ENCODE measurements around the gene CCL13. TPM values are rescaled to one million over a fixed set of nuclear protein-coding genes. Genes with fewer than 3 reads are reported as not detected.

The CCL13 gene
- polyA plus RNA-seq, 1 donor from 2014 or later, result not detected

- no peaks in the 10 kb centered on the region for H3K79me2 ChIP-seq (replicated peaks; ENCODE audit: insufficient read depth, low read length)
- no peaks in the 10 kb centered on the region for H3K27me3 ChIP-seq (ENCODE audit: insufficient read depth, low read depth, low read length)
- H3K4me3 ChIP-seq (ENCODE audit: low read length), result no peak overlapping the region
- no peaks in the 10 kb centered on the region for H4K20me1 ChIP-seq (ENCODE audit: insufficient read depth)
- no peaks in the 10 kb centered on the region for H3F3A ChIP-seq (ENCODE audit: insufficient read depth, low read length, poor library complexity, severe bottlenecking)
- H3K9me3 ChIP-seq (ENCODE audit: low read length), result no peaks in the 10 kb centered on the region
- no peaks in the 10 kb centered on the region for H3K36me3 ChIP-seq (ENCODE audit: insufficient read depth, low read length)
- H2AFZ ChIP-seq (ENCODE audit: low read depth, low read length), result no peak overlapping the region
- TF ChIP-seq EZH2 (IDR thresholded peaks at IDR 0.05; ENCODE audit: borderline replicate concordance, insufficient read depth, low read length, poor library complexity, severe bottlenecking), result no peak
- no peak for TF ChIP-seq SMC3 (conservative IDR thresholded peaks at IDR 0.05; ENCODE audit: poor library complexity)
- TF ChIP-seq POLR2AphosphoS5 (IDR thresholded peaks at IDR 0.05), result no peak
- TF ChIP-seq, protein P1, sequence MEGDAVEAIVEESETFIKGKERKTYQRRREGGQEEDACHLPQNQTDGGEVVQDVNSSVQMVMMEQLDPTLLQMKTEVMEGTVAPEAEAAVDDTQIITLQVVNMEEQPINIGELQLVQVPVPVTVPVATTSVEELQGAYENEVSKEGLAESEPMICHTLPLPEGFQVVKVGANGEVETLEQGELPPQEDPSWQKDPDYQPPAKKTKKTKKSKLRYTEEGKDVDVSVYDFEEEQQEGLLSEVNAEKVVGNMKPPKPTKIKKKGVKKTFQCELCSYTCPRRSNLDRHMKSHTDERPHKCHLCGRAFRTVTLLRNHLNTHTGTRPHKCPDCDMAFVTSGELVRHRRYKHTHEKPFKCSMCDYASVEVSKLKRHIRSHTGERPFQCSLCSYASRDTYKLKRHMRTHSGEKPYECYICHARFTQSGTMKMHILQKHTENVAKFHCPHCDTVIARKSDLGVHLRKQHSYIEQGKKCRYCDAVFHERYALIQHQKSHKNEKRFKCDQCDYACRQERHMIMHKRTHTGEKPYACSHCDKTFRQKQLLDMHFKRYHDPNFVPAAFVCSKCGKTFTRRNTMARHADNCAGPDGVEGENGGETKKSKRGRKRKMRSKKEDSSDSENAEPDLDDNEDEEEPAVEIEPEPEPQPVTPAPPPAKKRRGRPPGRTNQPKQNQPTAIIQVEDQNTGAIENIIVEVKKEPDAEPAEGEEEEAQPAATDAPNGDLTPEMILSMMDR (IDR thresholded peaks at IDR 0.05; ENCODE audit: poor library complexity, severe bottlenecking), result no peak
- no peak for TF ChIP-seq TAF1 (IDR thresholded peaks at IDR 0.05; ENCODE audit: low read depth)
- TF ChIP-seq, protein P2, sequence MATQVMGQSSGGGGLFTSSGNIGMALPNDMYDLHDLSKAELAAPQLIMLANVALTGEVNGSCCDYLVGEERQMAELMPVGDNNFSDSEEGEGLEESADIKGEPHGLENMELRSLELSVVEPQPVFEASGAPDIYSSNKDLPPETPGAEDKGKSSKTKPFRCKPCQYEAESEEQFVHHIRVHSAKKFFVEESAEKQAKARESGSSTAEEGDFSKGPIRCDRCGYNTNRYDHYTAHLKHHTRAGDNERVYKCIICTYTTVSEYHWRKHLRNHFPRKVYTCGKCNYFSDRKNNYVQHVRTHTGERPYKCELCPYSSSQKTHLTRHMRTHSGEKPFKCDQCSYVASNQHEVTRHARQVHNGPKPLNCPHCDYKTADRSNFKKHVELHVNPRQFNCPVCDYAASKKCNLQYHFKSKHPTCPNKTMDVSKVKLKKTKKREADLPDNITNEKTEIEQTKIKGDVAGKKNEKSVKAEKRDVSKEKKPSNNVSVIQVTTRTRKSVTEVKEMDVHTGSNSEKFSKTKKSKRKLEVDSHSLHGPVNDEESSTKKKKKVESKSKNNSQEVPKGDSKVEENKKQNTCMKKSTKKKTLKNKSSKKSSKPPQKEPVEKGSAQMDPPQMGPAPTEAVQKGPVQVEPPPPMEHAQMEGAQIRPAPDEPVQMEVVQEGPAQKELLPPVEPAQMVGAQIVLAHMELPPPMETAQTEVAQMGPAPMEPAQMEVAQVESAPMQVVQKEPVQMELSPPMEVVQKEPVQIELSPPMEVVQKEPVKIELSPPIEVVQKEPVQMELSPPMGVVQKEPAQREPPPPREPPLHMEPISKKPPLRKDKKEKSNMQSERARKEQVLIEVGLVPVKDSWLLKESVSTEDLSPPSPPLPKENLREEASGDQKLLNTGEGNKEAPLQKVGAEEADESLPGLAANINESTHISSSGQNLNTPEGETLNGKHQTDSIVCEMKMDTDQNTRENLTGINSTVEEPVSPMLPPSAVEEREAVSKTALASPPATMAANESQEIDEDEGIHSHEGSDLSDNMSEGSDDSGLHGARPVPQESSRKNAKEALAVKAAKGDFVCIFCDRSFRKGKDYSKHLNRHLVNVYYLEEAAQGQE (IDR thresholded peaks at IDR 0.05; ENCODE audit: borderline replicate concordance), result no peak
- TF ChIP-seq RAD21 (conservative IDR thresholded peaks at IDR 0.05), result no peak
- no peak for TF ChIP-seq EP300 (conservative IDR thresholded peaks at IDR 0.05; ENCODE audit: poor library complexity, severe bottlenecking)
- no peak for TF ChIP-seq MXI1 (conservative IDR thresholded peaks at IDR 0.05; ENCODE audit: poor library complexity, severe bottlenecking)
- no peak overlapping the region for H3K9ac ChIP-seq (ENCODE audit: low read length)
- no peak overlapping the region for H3K4me2 ChIP-seq (ENCODE audit: low read length)
- H3K9me2 ChIP-seq (ENCODE audit: insufficient read depth, low read length), result no peaks in the 10 kb centered on the region
- H3K27ac ChIP-seq (ENCODE audit: low read length), result no peak overlapping the region
Measured at GRCh38 chr17:34368946-34369500, 12.7 kb downstream of the CCL13 start.

GRCh38 chr17:34369571-34369970 lies 13.3 kb downstream of the CCL13 start:
- H3K36me3 ChIP-seq (ENCODE audit: insufficient read depth, low read length), result no peaks in the 10 kb centered on the region
- no peaks in the 10 kb centered on the region for H3K9me3 ChIP-seq (ENCODE audit: low read length)
- H2AFZ ChIP-seq (ENCODE audit: low read depth, low read length), result no peak overlapping the region
- no peaks in the 10 kb centered on the region for H3K9me2 ChIP-seq (ENCODE audit: insufficient read depth, low read length)
- H3F3A ChIP-seq (ENCODE audit: insufficient read depth, low read length, poor library complexity, severe bottlenecking), result no peaks in the 10 kb centered on the region
- H3K9ac ChIP-seq (ENCODE audit: low read length), result no peak overlapping the region
- H3K27ac ChIP-seq (ENCODE audit: low read length), result no peak overlapping the region
- no peak overlapping the region for H3K4me3 ChIP-seq (ENCODE audit: low read length)
- H4K20me1 ChIP-seq (ENCODE audit: insufficient read depth), result no peaks in the 10 kb centered on the region
- H3K79me2 ChIP-seq (replicated peaks; ENCODE audit: insufficient read depth, low read length), result no peaks in the 10 kb centered on the region
- no peaks in the 10 kb centered on the region for H3K27me3 ChIP-seq (ENCODE audit: insufficient read depth, low read depth, low read length)
- no peak overlapping the region for H3K4me2 ChIP-seq (ENCODE audit: low read length)
- TF ChIP-seq EP300 (conservative IDR thresholded peaks at IDR 0.05; ENCODE audit: poor library complexity, severe bottlenecking) (no peak), SMC3 (conservative IDR thresholded peaks at IDR 0.05; ENCODE audit: poor library complexity) (no peak), RAD21 (conservative IDR thresholded peaks at IDR 0.05) (no peak), TAF1 (IDR thresholded peaks at IDR 0.05; ENCODE audit: low read depth) (no peak), EZH2 (IDR thresholded peaks at IDR 0.05; ENCODE audit: borderline replicate concordance, insufficient read depth, low read length, poor library complexity, severe bottlenecking) (no peak), MXI1 (conservative IDR thresholded peaks at IDR 0.05; ENCODE audit: poor library complexity, severe bottlenecking) (no peak), POLR2AphosphoS5 (IDR thresholded peaks at IDR 0.05) (no peak)
- TF ChIP-seq, protein P1 (IDR thresholded peaks at IDR 0.05; ENCODE audit: poor library complexity, severe bottlenecking), result no peak
- TF ChIP-seq, protein P2 (IDR thresholded peaks at IDR 0.05; ENCODE audit: borderline replicate concordance), result no peak

All from neural cell (in vitro differentiated cells).